Activated naive CD4-positive, alpha-beta T cell treated with anti-CD3 and anti-CD28 coated beads, Interleukin-2, amount 50 U/mL, for 24 hours (primary cell): ENCODE results near the gene TFB1M.
A peak's percentile ranks its signal among the peaks of the same experiment; 100 is the strongest.
"Not testable (repeated sequence)": the region's sequence is repeated elsewhere in the genome, so short reads cannot be mapped to it uniquely, and the experiment has no call there.

Experiments
- H3K27ac Mint-ChIP-seq: one replicate; pipeline ENCODE4 v1.8.0; 2021; ENCODE audit warnings: mild to moderate bottlenecking, mixed read lengths
- H3K27me3 Mint-ChIP-seq: one replicate; pipeline ENCODE4 v1.8.0; 2021; ENCODE audit warnings: mixed read lengths
- H3K36me3 Mint-ChIP-seq: one replicate; pipeline ENCODE4 v1.8.0; 2021; ENCODE audit warnings: mixed read lengths
- H3K4me1 Mint-ChIP-seq: one replicate; pipeline ENCODE4 v1.8.0; 2021; ENCODE audit warnings: mixed read lengths
- H3K4me3 Mint-ChIP-seq: one replicate; pipeline ENCODE4 v1.8.0; 2021; ENCODE audit warnings: mild to moderate bottlenecking, mixed read lengths
- H3K9me3 Mint-ChIP-seq: one replicate; pipeline ENCODE4 v1.8.0; 2021; ENCODE audit warnings: mixed read lengths

TFB1M gene

GRCh38 chr6:155248008-155249001 is 66.0 kb downstream of the TFB1M start:
- peaks cover 5% of the 10 kb centered on the region for H3K4me1 Mint-ChIP-seq
- H3K9me3 Mint-ChIP-seq: no peaks in the 10 kb centered on the region
- H3K4me3 Mint-ChIP-seq: no peak overlapping the region
- no peaks in the 10 kb centered on the region for H3K27me3 Mint-ChIP-seq
- peaks cover 4% of the 10 kb centered on the region for H3K36me3 Mint-ChIP-seq
- peak overlapping the region; percentile 82 for H3K27ac Mint-ChIP-seq

GRCh38 chr6:155247618-155248007 is 66.7 kb downstream of the TFB1M start:
- no peaks in the 10 kb centered on the region for H3K9me3 Mint-ChIP-seq
- H3K27me3 Mint-ChIP-seq: no peaks in the 10 kb centered on the region
- no peak overlapping the region for H3K27ac Mint-ChIP-seq
- peaks cover 5% of the 10 kb centered on the region for H3K4me1 Mint-ChIP-seq
- H3K4me3 Mint-ChIP-seq: no peak overlapping the region
- peaks cover 4% of the 10 kb centered on the region for H3K36me3 Mint-ChIP-seq

GRCh38 chr6:155246825-155247224 is 67.5 kb downstream of the TFB1M start:
- Mint-ChIP-seq H3K36me3 (peaks cover 4% of the 10 kb centered on the region), H3K9me3 (no peaks in the 10 kb centered on the region), H3K4me3 (no peak overlapping the region), H3K27me3 (no peaks in the 10 kb centered on the region), H3K4me1 (peaks cover 5% of the 10 kb centered on the region), H3K27ac (no peak overlapping the region)

- Mint-ChIP-seq H3K4me1 (peaks cover 5% of the 10 kb centered on the region), H3K27me3 (no peaks in the 10 kb centered on the region)
Measured at GRCh38 chr6:155245831-155246230, 68.5 kb downstream of the TFB1M start.

GRCh38 chr6:155245193-155245592 is 69.1 kb downstream of the TFB1M start:
- Mint-ChIP-seq H3K27me3 (no peaks in the 10 kb centered on the region), H3K27ac (no peak overlapping the region), H3K36me3 (peaks cover 2% of the 10 kb centered on the region), H3K4me1 (peaks cover 5% of the 10 kb centered on the region), H3K4me3 (no peak overlapping the region), H3K9me3 (no peaks in the 10 kb centered on the region)

More at GRCh38 chr6:155245831-155246230, 68.5 kb downstream of the TFB1M start:
- H3K4me3 Mint-ChIP-seq: no peak overlapping the region
- H3K36me3 Mint-ChIP-seq: peaks cover 4% of the 10 kb centered on the region
- H3K9me3 Mint-ChIP-seq: no peaks in the 10 kb centered on the region
- no peak overlapping the region for H3K27ac Mint-ChIP-seq

GRCh38 chr6:155244434-155244833 is 69.8 kb downstream of the TFB1M start:
- no peaks in the 10 kb centered on the region for H3K27me3 Mint-ChIP-seq
- H3K27ac Mint-ChIP-seq: peak overlapping the region; percentile 35
- peaks cover 5% of the 10 kb centered on the region for H3K4me1 Mint-ChIP-seq
- no peaks in the 10 kb centered on the region for H3K9me3 Mint-ChIP-seq
- H3K36me3 Mint-ChIP-seq: peaks cover 2% of the 10 kb centered on the region
- no peak overlapping the region for H3K4me3 Mint-ChIP-seq

- no peak overlapping the region for H3K27ac Mint-ChIP-seq
- no peaks in the 10 kb centered on the region for H3K36me3 Mint-ChIP-seq
Measured at GRCh38 chr6:155241966-155242365, 72.3 kb downstream of the TFB1M start.

GRCh38 chr6:155240905-155241600 is 73.2 kb downstream of the TFB1M start:
- Mint-ChIP-seq H3K36me3 (no peaks in the 10 kb centered on the region), H3K9me3 (no peaks in the 10 kb centered on the region), H3K4me3 (no peak overlapping the region), H3K4me1 (no peaks in the 10 kb centered on the region), H3K27me3 (peaks cover 1% of the 10 kb centered on the region), H3K27ac (no peak overlapping the region)

More at GRCh38 chr6:155241966-155242365, 72.3 kb downstream of the TFB1M start:
- Mint-ChIP-seq H3K4me3 (no peak overlapping the region), H3K27me3 (no peaks in the 10 kb centered on the region), H3K4me1 (no peaks in the 10 kb centered on the region), H3K9me3 (no peaks in the 10 kb centered on the region)

GRCh38 chr6:155237613-155238012 is 76.7 kb downstream of the TFB1M start:
- Mint-ChIP-seq H3K36me3 (no peaks in the 10 kb centered on the region), H3K4me3 (no peak overlapping the region), H3K9me3 (no peaks in the 10 kb centered on the region), H3K4me1 (no peaks in the 10 kb centered on the region), H3K27me3 (peaks cover 2% of the 10 kb centered on the region), H3K27ac (no peak overlapping the region)

- Mint-ChIP-seq H3K27me3 (peaks cover 2% of the 10 kb centered on the region), H3K4me1 (no peaks in the 10 kb centered on the region), H3K36me3 (peaks cover 2% of the 10 kb centered on the region), H3K27ac (no peak overlapping the region), H3K9me3 (peaks cover 3% of the 10 kb centered on the region), H3K4me3 (no peak overlapping the region)
Measured at GRCh38 chr6:155235087-155235486, 79.2 kb downstream of the TFB1M start.

- peaks cover 2% of the 10 kb centered on the region for H3K27me3 Mint-ChIP-seq
- no peak overlapping the region for H3K4me3 Mint-ChIP-seq
- no peaks in the 10 kb centered on the region for H3K4me1 Mint-ChIP-seq
- no peak overlapping the region for H3K27ac Mint-ChIP-seq
- peaks cover 3% of the 10 kb centered on the region for H3K9me3 Mint-ChIP-seq
- peaks cover 2% of the 10 kb centered on the region for H3K36me3 Mint-ChIP-seq
Measured at GRCh38 chr6:155234687-155235086, 79.6 kb downstream of the TFB1M start.

- Mint-ChIP-seq H3K4me3 (no peak overlapping the region), H3K27ac (no peak overlapping the region), H3K9me3 (peaks cover 3% of the 10 kb centered on the region), H3K27me3 (peaks cover 2% of the 10 kb centered on the region), H3K4me1 (no peaks in the 10 kb centered on the region), H3K36me3 (peaks cover 2% of the 10 kb centered on the region)
Measured at GRCh38 chr6:155234167-155234566, 80.1 kb downstream of the TFB1M start.

GRCh38 chr6:155232848-155233247 is 81.4 kb downstream of the TFB1M start:
- Mint-ChIP-seq H3K4me3 (no peak overlapping the region), H3K4me1 (no peaks in the 10 kb centered on the region), H3K27me3 (peaks cover 2% of the 10 kb centered on the region), H3K9me3 (peaks cover 3% of the 10 kb centered on the region), H3K36me3 (peaks cover 2% of the 10 kb centered on the region), H3K27ac (no peak overlapping the region)

GRCh38 chr6:155230975-155231374 is 83.3 kb downstream of the TFB1M start:
- not testable (repeated sequence) for H3K27me3 Mint-ChIP-seq, H3K27ac Mint-ChIP-seq, H3K4me3 Mint-ChIP-seq, H3K36me3 Mint-ChIP-seq, H3K4me1 Mint-ChIP-seq, H3K9me3 Mint-ChIP-seq

GRCh38 chr6:155228546-155229166 is 85.6 kb downstream of the TFB1M start:
- peaks cover 16% of the 10 kb centered on the region for H3K4me1 Mint-ChIP-seq
- H3K27me3 Mint-ChIP-seq: peaks cover 1% of the 10 kb centered on the region
- peaks cover 2% of the 10 kb centered on the region for H3K36me3 Mint-ChIP-seq
- H3K27ac Mint-ChIP-seq: no peak overlapping the region
- peaks cover 3% of the 10 kb centered on the region for H3K9me3 Mint-ChIP-seq
- no peak overlapping the region for H3K4me3 Mint-ChIP-seq
